HepG2 (cell line): ENCODE data around the gene MRPL38. TPM values are rescaled to one million over a fixed set of nuclear protein-coding genes. Genes with fewer than 3 reads are reported as not detected.

Source experiments
- ATF4 ChIP-seq, 2 experiments: fragments of 450-650 bp in 1 of 2; sonication (generic) in 1 of 2; formaldehyde crosslinking; IDR thresholded peaks; 2 replicates each; pipeline versions ENCODE4 v1.5.0 to v1.8.0; 2020 to 2022; ENCODE audit warnings: mild to moderate bottlenecking in 1 of 2, missing genetic modification reagents in 1 of 2
- FOXA3 ChIP-seq: IDR thresholded peaks from 2 replicates; pipeline ENCODE4 v1.6.1; 2016; ENCODE audit warnings: missing genetic modification reagents, missing compliant biosample characterization
- HNF1B ChIP-seq: sonication (generic); formaldehyde crosslinking; IDR thresholded peaks from 2 replicates; pipeline ENCODE4 v1.5.1; 2020; ENCODE audit warnings: mild to moderate bottlenecking, moderate library complexity, missing genetic modification reagents
- NFAT5 ChIP-seq: sonication (generic); formaldehyde crosslinking; IDR thresholded peaks from 2 replicates; pipeline ENCODE4 v1.4.0; 2020; ENCODE audit warnings: missing genetic modification reagents
- TEF ChIP-seq: sonication (generic); formaldehyde crosslinking; IDR thresholded peaks from 2 replicates; pipeline ENCODE4 v1.5.0; 2020; ENCODE audit warnings: missing genetic modification reagents
- TFE3 ChIP-seq: IDR thresholded peaks from 2 replicates; pipeline ENCODE4 v1.6.1; 2016
- USF2 ChIP-seq, 2 experiments: sonication (generic) in 1 of 2; formaldehyde crosslinking in 1 of 2; IDR thresholded peaks; 2 replicates each; pipeline versions ENCODE4 v1.5.1 to v1.6.1; 2011 to 2020; ENCODE audit warnings: borderline replicate concordance in 1 of 2, low read depth in 1 of 2, low read length in 1 of 2, mild to moderate bottlenecking in 1 of 2, missing genetic modification reagents in 1 of 2, moderate library complexity in 1 of 2
- ZNF234 ChIP-seq: sonication (generic); formaldehyde crosslinking; conservative IDR thresholded peaks from 2 replicates; pipeline ENCODE4 v1.5.1; 2020; ENCODE audit warnings: mild to moderate bottlenecking, missing genetic modification reagents
- ZNF75D ChIP-seq: sonication (generic); formaldehyde crosslinking; IDR thresholded peaks from 2 replicates; pipeline ENCODE4 v1.8.1; 2023; ENCODE audit warnings: missing genetic modification reagents, mild to moderate bottlenecking, borderline replicate concordance
- ZSCAN5A ChIP-seq: sonication (generic); formaldehyde crosslinking; IDR thresholded peaks from 2 replicates; pipeline ENCODE4 v1.8.0; 2022; ENCODE audit warnings: mild to moderate bottlenecking, missing genetic modification reagents, borderline replicate concordance
- polyA plus RNA-seq, 8 experiments: library from polyadenylated mRNA; depleted of rRNA in 3 of 8; stranded (reverse) in 7 of 8; unstranded in 1 of 8; fragments of >200 nt; fragmentation: Illumina TruSeq in 4 of 8; extraction: Trizol in 4 of 8; gene quantifications; 2 replicates each; pipeline versions ENCODE4 v1.2.1 to v1.2.3, GENCODE V29; 2011 to 2016; ENCODE audit warnings: low read depth in 4 of 8, missing spikeins in 1 of 8, mixed read lengths in 1 of 8; ENCODE audit not compliant: insufficient read depth in 1 of 8
- total RNA-seq, 5 experiments: library from RNA; depleted of rRNA; stranded (reverse); fragments of >200 nt; fragmentation: Illumina TruSeq; extraction: Trizol; gene quantifications; 2 replicates each; pipeline ENCODE4 v1.2.3, GENCODE V29; 2016; ENCODE audit warnings: low read depth in 1 of 5

MRPL38 gene
- total and polyA plus RNA-seq, 2 of the 13 experiments (the other 11 are each of a cell fraction or from before 2014, with no cell fraction given) = 83.7 to 125 TPM

- TF ChIP-seq NFAT5 (no peak), TFE3 (0 out of 2 replicates have a peak, but pooled peaks have one; percentile 15), FOXA3 (CRISPR knock-in tag) (no peak), TEF (CRISPR knock-in tag) (0 out of 2 replicates have a peak, but pooled peaks have one; percentile 10), ZNF234 (0 out of 2 replicates have a peak, but pooled peaks have one; percentile 2), HNF1B (CRISPR knock-in tag) (no peak; the same call in 1 of the 2 replicates), ATF4 (CRISPR knock-in tag; IDR thresholded peaks at IDR 0.05) (no peak), USF2 (IDR thresholded peaks at IDR 0.05; ENCODE audit: low read depth, low read length) (no peak), USF2 (CRISPR knock-in tag; IDR thresholded peaks at IDR 0.05; ENCODE audit: borderline replicate concordance) (no peak; the same call in 1 of the 2 replicates), ZNF75D (CRISPR knock-in tag) (no peak), ZSCAN5A (no peak)
Observed at GRCh38 chr17:75856062-75856756, 48.5 kb downstream of the MRPL38 start (continued).
